Measurements from ENCODE around the gene PDE4D.

Gene PDE4D

DNA sequence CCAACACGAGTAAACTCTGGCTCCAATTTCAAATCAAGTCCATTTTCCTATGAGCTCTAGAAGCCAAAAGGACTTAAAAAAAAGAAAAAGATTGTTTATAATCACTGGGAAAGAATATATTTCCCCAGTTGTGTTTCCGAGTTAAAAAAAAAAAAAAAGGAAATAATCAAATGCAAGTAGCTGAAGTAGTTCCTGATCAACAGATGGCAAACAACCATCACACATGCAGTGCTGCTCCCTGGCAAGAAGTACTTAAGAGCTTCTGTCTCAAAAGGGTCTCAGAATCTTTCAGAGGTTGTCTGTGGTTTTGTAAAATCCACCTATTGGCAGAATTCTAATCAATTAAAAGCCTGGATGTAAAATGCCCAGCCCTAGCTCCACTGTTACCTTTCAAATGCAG is 922.8 kb downstream of the PDE4D start:
- FAIRE-seq (no peak), DNase-seq (ENCODE audit: insufficient read length, low spot score) (no peak)
- TF ChIP-seq, protein P1, sequence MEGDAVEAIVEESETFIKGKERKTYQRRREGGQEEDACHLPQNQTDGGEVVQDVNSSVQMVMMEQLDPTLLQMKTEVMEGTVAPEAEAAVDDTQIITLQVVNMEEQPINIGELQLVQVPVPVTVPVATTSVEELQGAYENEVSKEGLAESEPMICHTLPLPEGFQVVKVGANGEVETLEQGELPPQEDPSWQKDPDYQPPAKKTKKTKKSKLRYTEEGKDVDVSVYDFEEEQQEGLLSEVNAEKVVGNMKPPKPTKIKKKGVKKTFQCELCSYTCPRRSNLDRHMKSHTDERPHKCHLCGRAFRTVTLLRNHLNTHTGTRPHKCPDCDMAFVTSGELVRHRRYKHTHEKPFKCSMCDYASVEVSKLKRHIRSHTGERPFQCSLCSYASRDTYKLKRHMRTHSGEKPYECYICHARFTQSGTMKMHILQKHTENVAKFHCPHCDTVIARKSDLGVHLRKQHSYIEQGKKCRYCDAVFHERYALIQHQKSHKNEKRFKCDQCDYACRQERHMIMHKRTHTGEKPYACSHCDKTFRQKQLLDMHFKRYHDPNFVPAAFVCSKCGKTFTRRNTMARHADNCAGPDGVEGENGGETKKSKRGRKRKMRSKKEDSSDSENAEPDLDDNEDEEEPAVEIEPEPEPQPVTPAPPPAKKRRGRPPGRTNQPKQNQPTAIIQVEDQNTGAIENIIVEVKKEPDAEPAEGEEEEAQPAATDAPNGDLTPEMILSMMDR (IDR thresholded peaks at IDR 0.05; ENCODE audit: insufficient read depth, missing control alignments) = no peak

- TF ChIP-seq, protein P1 (IDR thresholded peaks at IDR 0.05; ENCODE audit: insufficient read depth, missing control alignments) = no peak
- no peak for DNase-seq (ENCODE audit: insufficient read length, low spot score)
- FAIRE-seq = no peak
Observed at GRCh38 chr5:58969795-58970194, 923.7 kb downstream of the PDE4D start.

DNA sequence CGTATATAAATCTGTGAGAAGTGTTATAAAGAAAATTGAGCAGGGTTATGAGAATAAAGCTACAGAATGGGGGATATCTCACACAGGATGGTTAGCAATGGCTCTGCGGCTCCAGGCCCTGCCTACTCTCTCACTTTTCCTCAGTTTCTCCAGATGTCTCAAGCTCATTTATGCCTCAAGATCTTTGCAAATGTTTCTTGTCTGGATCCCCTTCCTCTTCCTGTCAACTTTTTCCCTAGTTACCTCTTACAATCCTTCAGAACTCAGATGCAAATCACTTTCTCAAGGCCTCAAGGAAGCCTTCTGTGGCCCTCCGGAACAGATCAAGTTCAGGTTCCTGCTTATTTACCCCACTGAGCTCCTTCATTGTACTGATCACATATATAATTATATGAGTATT is 924.3 kb downstream of the PDE4D start:
- DNase-seq (ENCODE audit: insufficient read length, low spot score) (no peak), FAIRE-seq (no peak)
- TF ChIP-seq, protein P1 (IDR thresholded peaks at IDR 0.05; ENCODE audit: insufficient read depth, missing control alignments) = no peak

- no peak for FAIRE-seq
- TF ChIP-seq, protein P1 (IDR thresholded peaks at IDR 0.05; ENCODE audit: insufficient read depth, missing control alignments) = no peak
- DNase-seq (ENCODE audit: insufficient read length, low spot score) = no peak
Observed at GRCh38 chr5:58968350-58968749, 925.2 kb downstream of the PDE4D start.

DNA sequence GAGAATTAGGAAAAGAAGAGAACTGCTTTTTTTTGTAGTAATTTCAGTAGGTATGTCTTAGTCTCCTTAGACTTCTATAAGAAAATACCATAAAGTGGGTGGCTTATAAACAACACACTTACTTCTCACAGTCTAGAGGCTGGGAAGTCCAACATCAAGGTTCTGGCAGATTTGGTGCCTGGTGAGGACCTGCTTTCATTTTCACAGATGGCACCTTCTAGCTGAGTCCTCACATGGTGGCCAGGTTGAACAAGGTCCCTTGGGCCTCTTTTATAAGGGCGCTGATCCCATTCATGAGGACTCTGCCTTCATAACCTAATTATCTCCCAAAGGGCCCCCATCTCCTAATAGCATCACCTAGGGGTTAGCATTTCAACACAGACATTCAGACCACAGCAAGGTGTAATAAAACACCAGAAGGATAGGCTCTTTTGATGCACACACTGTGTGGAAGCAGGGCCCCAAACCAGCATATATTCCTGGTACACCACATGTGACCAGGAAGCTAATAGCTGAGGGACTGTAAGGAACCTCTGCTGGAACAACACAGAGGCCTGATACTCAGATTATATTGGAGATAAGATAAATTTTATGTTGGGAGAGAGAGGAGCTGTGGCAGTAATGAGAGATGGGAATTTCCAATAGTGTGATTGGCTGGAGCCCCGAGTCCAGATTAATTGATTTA is 925.8 kb downstream of the PDE4D start:
- FAIRE-seq (no peak), DNase-seq (ENCODE audit: insufficient read length, low spot score) (no peak)
- TF ChIP-seq, protein P1 (IDR thresholded peaks at IDR 0.05; ENCODE audit: insufficient read depth, missing control alignments) = no peak

GRCh38 chr5:58965677-58966414 is 927.7 kb downstream of the PDE4D start:
- TF ChIP-seq, protein P1 (IDR thresholded peaks at IDR 0.05; ENCODE audit: insufficient read depth, missing control alignments) = no peak
- FAIRE-seq (no peak), DNase-seq (ENCODE audit: insufficient read length, low spot score) (no peak)

GRCh38 chr5:58963821-58964220 is 929.7 kb downstream of the PDE4D start:
- TF ChIP-seq, protein P1 (IDR thresholded peaks at IDR 0.05; ENCODE audit: insufficient read depth, missing control alignments) = no peak

More at GRCh38 chr5:58963821-58964220, 929.7 kb downstream of the PDE4D start:
- FAIRE-seq = no peak
- no peak for DNase-seq (ENCODE audit: insufficient read length, low spot score)
